Muscle layer of colon (tissue), 2 donors: ENCODE results near the gene KCNMA1.

Experiments used
- H3K27ac ChIP-seq: one replicate; pipeline ENCODE4 v1.7.0; 2013; ENCODE audit warnings: low read depth, mild to moderate bottlenecking, low read length, moderate library complexity
- H3K27me3 ChIP-seq, 2 donors: one replicate each; pipeline ENCODE4 v1.7.0; 2013; ENCODE audit warnings: low read length in 2 of 2, mild to moderate bottlenecking in 2 of 2; ENCODE audit not compliant: insufficient read depth in 2 of 2, control insufficient read depth in 1 of 2
- H3K36me3 ChIP-seq: one replicate; pipeline ENCODE4 v1.7.0; 2013; ENCODE audit warnings: mild to moderate bottlenecking, low read length; ENCODE audit not compliant: insufficient read depth
- H3K4me1 ChIP-seq: one replicate; pipeline ENCODE4 v1.7.0; 2013; ENCODE audit warnings: mild to moderate bottlenecking, low read length; ENCODE audit not compliant: insufficient read depth
- H3K4me3 ChIP-seq, 2 donors: one replicate each; pipeline ENCODE4 v1.7.0; 2013; ENCODE audit warnings: low read length in 2 of 2, low read depth in 1 of 2, mild to moderate bottlenecking in 1 of 2, moderate library complexity in 1 of 2
- H3K9ac ChIP-seq: one replicate; pipeline ENCODE4 v1.7.0; 2013; ENCODE audit warnings: low read length
- H3K9me3 ChIP-seq: one replicate; pipeline ENCODE4 v1.7.0; 2013; ENCODE audit warnings: mild to moderate bottlenecking, low read length
- donor health status: abdominal sarcoma.
- donor health status: Adenocarcinoma of cecum.

KCNMA1 gene

DNA sequence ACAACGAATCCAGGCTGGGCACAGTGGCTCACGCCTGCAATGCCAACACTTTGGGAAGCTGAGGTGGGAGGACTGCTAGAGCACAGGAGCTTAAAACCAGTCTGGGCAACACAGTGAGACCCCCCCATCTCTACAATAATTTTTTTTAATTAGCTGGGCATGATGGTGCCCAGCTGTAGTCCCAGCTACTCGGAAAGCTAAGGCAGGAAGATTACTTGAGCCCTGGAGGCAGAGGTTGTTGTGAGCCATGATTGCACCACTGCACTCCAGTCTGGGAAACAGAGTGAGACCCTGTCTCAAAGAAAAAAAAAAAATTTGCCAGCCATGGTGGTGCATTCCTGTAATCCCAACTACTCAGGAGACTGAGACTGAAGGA, 396.3 kb downstream of the KCNMA1 start:
- Histone ChIP-seq H3K9me3 (no peaks in the 10 kb centered on the region), H3K9ac (no peak overlapping the region), H3K27ac (peak overlapping the region; percentile 75), H3K4me1 (peaks cover 97% of the 10 kb centered on the region), H3K4me3 (no peak overlapping the region), H3K36me3 (no peaks in the 10 kb centered on the region), H3K27me3 (no peaks in the 10 kb centered on the region)

DNA sequence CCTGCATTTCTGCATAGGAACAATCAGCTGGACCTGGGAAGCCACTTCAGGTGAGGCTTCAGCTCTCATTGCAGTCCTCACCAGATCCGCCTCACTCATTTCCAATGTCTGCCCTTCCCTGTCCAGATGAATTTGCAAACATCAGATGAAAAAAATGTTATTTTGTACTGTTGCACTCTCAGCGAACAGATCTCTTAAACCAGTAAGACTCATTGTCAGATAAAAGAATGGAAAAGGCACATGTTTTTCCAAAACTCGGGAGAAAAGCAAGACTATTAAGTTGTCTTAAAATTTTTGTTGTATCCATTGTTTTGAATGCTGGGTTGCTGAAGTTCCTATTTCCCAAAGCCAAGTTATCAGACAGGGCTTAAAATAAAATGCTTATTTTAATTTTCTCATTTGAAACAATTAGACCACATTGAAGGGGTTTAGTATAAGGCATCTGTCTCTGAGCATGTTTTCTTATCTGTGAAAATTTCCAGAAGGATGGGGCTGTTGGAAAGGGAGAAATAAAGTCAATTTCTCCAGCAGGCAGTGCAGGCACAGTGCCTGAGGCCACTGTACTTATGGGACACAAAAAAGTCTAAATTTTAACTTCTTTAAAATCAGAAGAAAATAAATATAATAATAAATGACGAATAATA, 396.8 kb downstream of the KCNMA1 start:
- Histone ChIP-seq H3K4me1 (peaks cover 92% of the 10 kb centered on the region), H3K27ac (peak overlapping the region; percentile 75), H3K27me3 (no peaks in the 10 kb centered on the region), H3K9ac (peak overlapping the region; percentile 9), H3K36me3 (no peaks in the 10 kb centered on the region), H3K4me3 (no peak overlapping the region), H3K9me3 (no peaks in the 10 kb centered on the region)

DNA sequence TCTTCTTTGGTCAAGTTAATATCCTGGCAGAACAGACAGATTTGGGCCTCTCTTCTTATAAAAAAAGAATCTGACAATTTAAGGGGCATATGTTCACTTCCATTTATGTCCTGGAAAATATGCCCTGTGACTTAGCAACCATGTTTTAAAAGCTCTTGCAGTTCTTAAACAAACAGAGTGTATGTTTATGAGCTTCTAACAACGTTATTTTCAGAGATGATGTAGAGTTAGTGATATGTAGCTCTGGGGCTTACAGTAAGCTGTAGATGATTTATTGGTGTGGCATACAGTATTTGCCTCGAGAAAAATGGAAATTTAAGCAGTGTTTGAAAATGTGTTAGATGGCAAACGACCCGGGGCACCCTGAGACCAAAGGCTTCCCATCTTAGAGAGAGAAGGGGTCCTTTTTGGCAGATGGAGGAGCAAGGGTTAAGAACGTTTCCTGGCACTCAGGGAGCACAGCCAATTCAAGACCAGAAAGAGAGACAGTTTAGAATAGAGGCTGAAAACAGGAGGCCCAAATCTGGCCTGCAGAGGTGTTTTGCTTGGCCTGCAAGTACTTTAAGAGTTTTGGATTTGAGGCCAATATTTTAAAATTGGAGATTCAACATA, 397.5 kb downstream of the KCNMA1 start:
- peak overlapping the region; percentile 75 for H3K27ac ChIP-seq
- no peaks in the 10 kb centered on the region for H3K9me3 ChIP-seq
- peaks cover 91% of the 10 kb centered on the region for H3K4me1 ChIP-seq
- H3K4me3 ChIP-seq: no peak overlapping the region
- no peaks in the 10 kb centered on the region for H3K27me3 ChIP-seq
- H3K36me3 ChIP-seq: no peaks in the 10 kb centered on the region
- H3K9ac ChIP-seq: peak overlapping the region; percentile 9

DNA sequence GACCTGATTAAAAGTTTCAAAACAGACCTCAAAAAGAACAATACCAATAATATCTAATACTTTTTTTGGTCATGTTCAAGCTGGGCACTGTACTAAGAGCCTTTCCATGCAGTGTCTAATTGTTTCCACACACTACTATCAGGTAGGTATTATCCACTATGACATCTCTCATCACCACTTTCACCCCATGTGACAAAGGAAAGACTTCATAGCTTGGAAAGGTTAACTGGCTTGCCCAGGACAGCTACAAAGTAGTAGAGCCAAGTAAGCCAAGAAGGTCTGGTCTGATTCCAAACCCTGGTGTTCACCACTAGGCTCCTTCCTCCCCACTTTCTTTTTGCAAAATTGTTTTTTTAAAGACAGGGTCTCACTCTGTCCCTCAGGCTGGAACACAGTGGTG, 400.5 kb downstream of the KCNMA1 start:
- peaks cover 67% of the 10 kb centered on the region for H3K4me1 ChIP-seq
- no peaks in the 10 kb centered on the region for H3K36me3 ChIP-seq
- H3K4me3 ChIP-seq: peak overlapping the region in 1 of 2 donors; percentile 26
- no peaks in the 10 kb centered on the region for H3K27me3 ChIP-seq
- no peak overlapping the region for H3K9ac ChIP-seq
- H3K27ac ChIP-seq: peak overlapping the region; percentile 75
- no peaks in the 10 kb centered on the region for H3K9me3 ChIP-seq

DNA sequence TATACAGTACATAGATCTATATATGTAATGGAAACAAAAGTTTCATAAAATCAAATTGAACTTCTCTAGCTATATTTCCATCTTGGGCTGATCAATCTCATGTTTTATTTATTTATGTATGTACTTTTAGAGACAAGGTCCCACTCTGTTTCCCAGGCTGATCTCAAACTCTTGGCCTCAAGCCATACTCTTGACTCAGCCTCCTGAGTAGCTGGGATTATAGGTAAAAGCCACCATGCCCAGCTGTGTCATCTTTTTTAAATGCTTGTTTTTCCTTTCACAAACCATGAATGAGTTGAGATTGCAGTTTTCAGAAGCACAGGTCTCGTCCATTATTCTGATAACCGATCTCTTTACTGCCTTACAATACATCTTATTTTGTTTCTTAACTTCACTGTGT, 400.9 kb downstream of the KCNMA1 start:
- no peak overlapping the region for H3K9ac ChIP-seq
- H3K27me3 ChIP-seq: no peaks in the 10 kb centered on the region
- H3K4me1 ChIP-seq: peaks cover 62% of the 10 kb centered on the region
- H3K9me3 ChIP-seq: no peaks in the 10 kb centered on the region
- peak overlapping the region; percentile 22 for H3K27ac ChIP-seq
- no peak overlapping the region for H3K4me3 ChIP-seq
- no peaks in the 10 kb centered on the region for H3K36me3 ChIP-seq

DNA sequence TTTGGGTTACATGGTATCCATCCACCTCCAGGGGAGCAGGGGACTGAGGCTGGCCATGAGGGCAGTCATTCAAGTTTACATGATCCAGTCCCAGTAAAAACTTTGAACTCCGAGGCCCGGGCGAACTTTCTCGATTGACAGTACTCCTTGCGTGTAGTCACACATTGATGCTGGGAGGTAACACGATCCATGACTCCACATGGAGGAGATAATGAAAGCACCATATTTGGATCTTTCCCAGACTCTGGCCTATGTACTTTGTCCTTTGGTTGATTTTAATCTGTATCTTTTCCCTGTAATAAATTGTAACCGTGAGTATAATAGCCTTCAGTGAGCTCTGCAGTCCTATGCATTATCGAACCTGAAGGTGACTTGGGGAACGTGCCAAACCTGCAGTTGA, 401.6 kb downstream of the KCNMA1 start:
- no peak overlapping the region for H3K4me3 ChIP-seq

DNA sequence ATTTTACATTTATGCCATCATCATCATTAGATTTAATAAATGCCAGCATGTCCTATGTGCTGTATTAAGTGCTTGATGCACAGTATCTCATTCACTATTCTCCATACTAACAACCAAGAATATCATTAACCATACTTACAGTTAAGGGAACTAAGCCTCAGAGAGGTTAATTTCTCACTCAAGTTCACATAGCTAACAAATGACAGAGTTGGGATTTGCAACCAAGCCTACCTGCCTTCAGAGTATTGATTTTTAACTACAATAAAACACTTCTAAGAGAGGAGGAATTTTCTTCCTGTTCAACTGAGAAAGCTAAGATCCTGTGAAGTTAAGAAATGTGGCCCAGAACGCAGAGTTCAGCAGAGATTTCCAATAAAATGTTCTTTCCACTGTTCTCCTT, 403.0 kb downstream of the KCNMA1 start:
- H3K36me3 ChIP-seq: no peaks in the 10 kb centered on the region
- no peaks in the 10 kb centered on the region for H3K27me3 ChIP-seq
- H3K27ac ChIP-seq: no peak overlapping the region
- H3K4me1 ChIP-seq: peaks cover 42% of the 10 kb centered on the region
- H3K4me3 ChIP-seq: no peak overlapping the region
- H3K9me3 ChIP-seq: no peaks in the 10 kb centered on the region
- H3K9ac ChIP-seq: no peak overlapping the region

More for the DNA sequence above, 401.6 kb downstream of the KCNMA1 start:
- H3K27ac ChIP-seq: peak overlapping the region; percentile 22
- H3K27me3 ChIP-seq: no peaks in the 10 kb centered on the region
- H3K9me3 ChIP-seq: no peaks in the 10 kb centered on the region
- peaks cover 56% of the 10 kb centered on the region for H3K4me1 ChIP-seq
- H3K9ac ChIP-seq: no peak overlapping the region
- H3K36me3 ChIP-seq: no peaks in the 10 kb centered on the region

DNA sequence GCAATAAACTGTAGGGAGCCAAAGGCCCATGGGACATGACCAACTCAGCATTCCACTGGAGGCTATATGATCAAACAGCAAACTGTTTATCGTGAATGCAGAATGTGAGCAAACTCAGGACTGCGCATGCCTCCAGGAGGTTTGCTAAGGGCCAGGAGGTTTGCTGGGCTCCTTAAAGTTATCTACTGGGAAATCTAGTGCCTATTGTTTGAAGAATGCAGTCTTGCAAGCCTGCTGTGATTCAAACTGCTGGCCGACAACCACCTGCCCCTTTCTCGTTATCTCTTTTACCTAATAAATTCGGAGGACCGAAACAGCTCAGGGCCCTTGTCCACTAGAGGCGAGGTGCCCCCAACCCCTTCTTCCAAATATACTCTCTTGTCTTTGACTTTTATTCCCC, 404.1 kb downstream of the KCNMA1 start:
- H3K36me3 ChIP-seq: no peaks in the 10 kb centered on the region
- no peaks in the 10 kb centered on the region for H3K9me3 ChIP-seq
- H3K4me3 ChIP-seq: no peak overlapping the region
- no peak overlapping the region for H3K27ac ChIP-seq
- H3K4me1 ChIP-seq: peaks cover 42% of the 10 kb centered on the region
- no peaks in the 10 kb centered on the region for H3K27me3 ChIP-seq
- no peak overlapping the region for H3K9ac ChIP-seq

DNA sequence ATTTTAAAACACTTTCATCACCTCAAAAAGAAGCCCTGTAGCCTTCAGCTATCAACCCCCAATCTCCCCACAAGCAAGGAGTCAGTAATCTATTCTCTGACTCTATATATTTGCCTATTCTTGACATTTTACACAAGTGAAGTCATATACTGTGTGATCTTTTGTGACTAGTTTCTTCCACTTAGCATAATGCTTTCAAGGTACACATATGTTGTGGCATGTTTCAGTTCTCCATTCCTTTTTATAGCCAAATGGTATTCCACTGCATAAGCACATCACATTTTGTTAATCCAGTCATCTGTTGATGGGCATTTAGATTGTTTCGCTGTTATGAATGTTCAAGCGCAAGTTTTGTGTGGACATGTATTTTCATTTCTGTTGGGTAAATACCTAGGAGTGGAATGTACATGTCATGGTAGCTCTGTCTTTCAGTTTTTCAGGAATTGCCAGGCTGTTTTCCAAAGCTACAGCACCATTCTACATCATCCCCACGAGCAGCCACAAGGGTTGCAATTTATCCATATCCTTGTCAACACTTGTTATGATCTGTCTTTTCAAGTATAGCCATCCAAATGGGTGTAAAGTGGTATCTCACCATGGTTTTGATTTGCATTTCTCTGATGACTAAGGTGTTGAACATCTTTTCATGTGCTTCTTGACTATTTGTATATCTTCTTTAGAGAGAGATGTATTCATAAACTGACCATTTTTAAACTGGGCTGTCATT, 405.6 kb downstream of the KCNMA1 start:
- Histone ChIP-seq H3K27me3 (no peaks in the 10 kb centered on the region), H3K9ac (no peak overlapping the region), H3K4me1 (peaks cover 37% of the 10 kb centered on the region), H3K4me3 (no peak overlapping the region), H3K36me3 (no peaks in the 10 kb centered on the region), H3K9me3 (no peaks in the 10 kb centered on the region), H3K27ac (peak overlapping the region; percentile 27)

DNA sequence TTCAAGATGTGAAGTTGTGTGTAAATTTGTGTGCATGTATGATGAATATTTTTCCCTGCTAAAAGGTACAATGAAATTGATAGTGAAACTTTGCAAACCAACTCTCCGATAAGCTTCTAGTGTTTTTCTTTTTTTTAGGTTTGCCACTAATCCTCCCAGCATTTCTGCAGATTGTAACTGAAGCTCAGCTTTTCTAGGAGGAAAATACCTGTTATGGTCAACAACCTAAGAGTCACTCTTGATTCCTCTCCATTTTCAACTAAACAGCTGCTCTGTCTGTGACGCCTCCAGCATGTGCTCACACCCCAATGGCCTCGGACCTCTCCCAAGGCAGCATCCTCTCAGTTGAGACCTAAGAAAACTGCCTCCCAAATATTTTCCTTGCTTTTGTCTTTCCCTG, 406.2 kb downstream of the KCNMA1 start:
- peaks cover 38% of the 10 kb centered on the region for H3K4me1 ChIP-seq
- H3K27ac ChIP-seq: peak overlapping the region; percentile 27
- H3K9me3 ChIP-seq: no peaks in the 10 kb centered on the region
- H3K4me3 ChIP-seq: no peak overlapping the region
- H3K27me3 ChIP-seq: no peaks in the 10 kb centered on the region
- no peaks in the 10 kb centered on the region for H3K36me3 ChIP-seq
- H3K9ac ChIP-seq: no peak overlapping the region

DNA sequence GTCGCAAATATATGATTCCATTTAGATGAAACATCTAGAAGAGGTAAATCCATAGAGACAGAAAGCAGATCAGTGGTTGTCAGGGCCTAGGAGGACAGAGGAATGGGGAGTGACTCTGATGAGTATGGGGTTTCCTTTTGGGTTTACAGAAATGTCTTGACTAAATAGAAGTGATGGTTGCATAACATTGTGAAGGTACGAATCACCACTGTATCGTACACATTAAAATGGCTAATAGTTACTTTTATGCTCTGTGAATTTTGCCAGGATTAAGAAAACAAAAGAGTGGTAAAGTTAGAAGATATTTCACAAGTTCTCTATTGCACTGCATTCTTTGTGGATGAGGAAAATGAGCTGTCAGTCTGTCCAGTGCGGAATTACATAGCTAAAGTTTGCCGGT, 407.4 kb downstream of the KCNMA1 start:
- Histone ChIP-seq H3K36me3 (no peaks in the 10 kb centered on the region), H3K4me1 (peaks cover 41% of the 10 kb centered on the region), H3K27ac (no peak overlapping the region), H3K9me3 (no peaks in the 10 kb centered on the region), H3K27me3 (no peaks in the 10 kb centered on the region), H3K9ac (no peak overlapping the region), H3K4me3 (no peak overlapping the region)
